ENCODE results near the gene SULT4A1. TPM values are rescaled to one million over a fixed set of nuclear protein-coding genes. Genes with fewer than 3 reads are reported as not detected.

The SULT4A1 gene
- total RNA-seq, 1 donor from 2014 or later = not detected

GRCh38 chr22:43885319-43885671 is 23.0 kb upstream of the SULT4A1 start:
- TF ChIP-seq CTCF (IDR thresholded peaks at IDR 0.05) = no peak
- Histone ChIP-seq H3K27me3 (peaks cover 16% of the 10 kb centered on the region), H3K4me3 (no peak overlapping the region), H3K9me3 (no peaks in the 10 kb centered on the region), H3K4me1 (no peaks in the 10 kb centered on the region), H3K27ac (no peak overlapping the region), H3K36me3 (no peaks in the 10 kb centered on the region)
- ATAC-seq (no peak), DNase-seq (no peak)
- intact Hi-C loops (cut with DNase I) = no loop called here

- DNase-seq (peak; percentile 82), ATAC-seq (peak; percentile 64)
- Histone ChIP-seq H3K36me3 (no peaks in the 10 kb centered on the region), H3K4me3 (no peak overlapping the region), H3K27me3 (peaks cover 11% of the 10 kb centered on the region), H3K27ac (no peak overlapping the region), H3K9me3 (no peaks in the 10 kb centered on the region), H3K4me1 (no peaks in the 10 kb centered on the region)
- intact Hi-C loops (cut with DNase I) = no loop called here
- TF ChIP-seq CTCF (IDR thresholded peaks at IDR 0.05) = peak; percentile 86
Observed at GRCh38 chr22:43884600-43885318, 22.4 kb upstream of the SULT4A1 start.

- Histone ChIP-seq H3K4me1 (no peaks in the 10 kb centered on the region), H3K36me3 (no peaks in the 10 kb centered on the region), H3K27ac (no peak overlapping the region), H3K4me3 (no peak overlapping the region), H3K9me3 (no peaks in the 10 kb centered on the region), H3K27me3 (peaks cover 3% of the 10 kb centered on the region)
- intact Hi-C loops (cut with DNase I) = no loop called here
- no peak for TF ChIP-seq CTCF (IDR thresholded peaks at IDR 0.05)
- peak; percentile 48 for DNase-seq
- ATAC-seq = no peak
Observed at GRCh38 chr22:43883719-43884415, 21.6 kb upstream of the SULT4A1 start.

GRCh38 chr22:43883012-43883661 is 20.8 kb upstream of the SULT4A1 start:
- ATAC-seq (peak; percentile 59), DNase-seq (peak; percentile 52)
- Histone ChIP-seq H3K9me3 (no peaks in the 10 kb centered on the region), H3K36me3 (no peaks in the 10 kb centered on the region), H3K4me1 (no peaks in the 10 kb centered on the region), H3K4me3 (no peak overlapping the region), H3K27me3 (no peaks in the 10 kb centered on the region), H3K27ac (no peak overlapping the region)
- peak; percentile 46 for TF ChIP-seq CTCF (IDR thresholded peaks at IDR 0.05)
- intact Hi-C loops (cut with DNase I) = no loop called here

- Histone ChIP-seq H3K9me3 (no peaks in the 10 kb centered on the region), H3K27ac (no peak overlapping the region), H3K4me1 (no peaks in the 10 kb centered on the region), H3K27me3 (no peaks in the 10 kb centered on the region), H3K4me3 (no peak overlapping the region), H3K36me3 (no peaks in the 10 kb centered on the region)
- no peak for TF ChIP-seq CTCF (IDR thresholded peaks at IDR 0.05)
- ATAC-seq (no peak), DNase-seq (peak; percentile 46)
- intact Hi-C loops (cut with DNase I) = no loop called here
Observed at GRCh38 chr22:43882122-43882767, 19.9 kb upstream of the SULT4A1 start.

Data from upper lobe of right lung (tissue), 1 donor.